A549 (cell line): ENCODE data around the gene CFH.

Source experiments
- EP300 ChIP-seq, 2 experiments: fragments of >200 bp; sonication (Bioruptor Twin); formaldehyde crosslinking; IDR thresholded peaks; 2 replicates in 1 of 2; 3 replicates in 1 of 2; pipeline ENCODE4 v1.6.1; 2016 to 2017
- HDAC2 ChIP-seq: fragments of 200-600 bp; sonication (generic); IDR thresholded peaks from 2 replicates; pipeline ENCODE4 v1.6.1; 2016
- POLR2A ChIP-seq: IDR thresholded peaks from 2 replicates; pipeline ENCODE4 v1.6.1; 2012; ENCODE audit warnings: mild to moderate bottlenecking, low read length
- POLR2AphosphoS2 ChIP-seq: conservative IDR thresholded peaks from 2 replicates; pipeline ENCODE4 v1.6.1; 2012; ENCODE audit warnings: low read length, improper control_type of control experiment, inconsistent platforms

DNA sequence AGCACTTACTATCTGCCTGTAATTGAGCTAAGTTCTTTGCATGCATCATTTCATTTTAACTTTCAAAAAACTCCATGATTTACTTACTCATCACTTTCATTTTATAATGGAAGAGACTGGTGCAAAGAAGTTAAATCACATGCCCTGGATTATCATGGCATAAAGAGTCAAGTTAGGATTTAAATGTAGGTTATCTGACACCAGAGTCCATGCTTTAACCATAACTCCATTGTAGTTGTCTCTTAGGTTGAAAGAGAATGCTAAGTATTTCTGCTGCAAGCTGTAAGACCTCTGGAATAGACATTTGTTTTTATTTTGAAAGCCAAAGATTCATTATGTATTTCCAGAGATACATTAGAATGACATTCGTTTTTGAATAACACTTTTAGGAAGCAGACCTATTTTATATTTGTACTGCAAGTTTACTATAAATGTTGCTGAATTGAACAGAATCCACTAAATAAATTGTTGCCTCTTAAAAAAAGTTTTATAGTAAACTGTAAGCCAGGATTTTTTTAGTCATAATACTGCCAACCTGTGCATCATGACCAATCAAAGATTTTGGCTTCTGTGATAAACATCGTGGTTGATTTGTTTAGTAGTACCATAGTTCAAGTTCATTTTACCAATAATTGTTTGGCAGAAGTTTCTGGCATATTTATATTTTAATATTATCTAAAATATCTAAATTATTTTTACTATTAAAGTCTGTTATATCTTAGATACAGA is 26.1 kb downstream of the CFH start:
- no peak for TF ChIP-seq EP300 (IDR thresholded peaks at IDR 0.05)
- no peak for TF ChIP-seq POLR2A
- TF ChIP-seq POLR2AphosphoS2: no peak
- no peak for TF ChIP-seq HDAC2
